Mesenchymal stem cell (in vitro differentiated cells and primary cell): Measurements from ENCODE around the gene ACER3.

Experiments used
- DNase-seq: peaks from one replicate; pipeline ENCODE4 v3.0.0-alpha.2; 2013
- H2AFZ ChIP-seq: one replicate; pipeline ENCODE4 v1.6.1; 2013; ENCODE audit warnings: low read depth, mild to moderate bottlenecking, control low read depth, inconsistent platforms, low read length, moderate library complexity
- H2AK5ac ChIP-seq: 2 replicates; pipeline ENCODE4 v1.6.1; 2013; ENCODE audit warnings: low read length, moderate library complexity, mild to moderate bottlenecking, inconsistent platforms; ENCODE audit not compliant: severe bottlenecking
- H2BK120ac ChIP-seq: one replicate; pipeline ENCODE4 v1.6.1; 2013; ENCODE audit warnings: low read depth, mild to moderate bottlenecking, inconsistent platforms, low read length, moderate library complexity
- H2BK12ac ChIP-seq, 2 experiments: one replicate each; pipeline ENCODE4 v1.6.1; 2013; ENCODE audit warnings: inconsistent platforms in 2 of 2, low read length in 2 of 2, mild to moderate bottlenecking in 2 of 2, moderate library complexity in 2 of 2, control low read depth in 1 of 2
- H2BK15ac ChIP-seq: one replicate; pipeline ENCODE4 v1.6.1; 2013; ENCODE audit warnings: mild to moderate bottlenecking, low read depth, inconsistent platforms; ENCODE audit not compliant: poor library complexity, severe bottlenecking
- H2BK5ac ChIP-seq: 2 replicates; pipeline ENCODE4 v1.6.1; 2013; ENCODE audit warnings: low read depth, mild to moderate bottlenecking, low read length, control low read depth, inconsistent platforms; ENCODE audit not compliant: poor library complexity, severe bottlenecking
- H3K14ac ChIP-seq, 2 experiments: one replicate each; pipeline ENCODE4 v1.6.1; 2013; ENCODE audit warnings: inconsistent platforms in 2 of 2, low read length in 2 of 2, control low read depth in 1 of 2, mild to moderate bottlenecking in 1 of 2, moderate library complexity in 1 of 2
- H3K18ac ChIP-seq, 2 experiments: one replicate each; pipeline ENCODE4 v1.6.1; 2013; ENCODE audit warnings: inconsistent platforms in 2 of 2, low read length in 2 of 2, control low read depth in 1 of 2, low read depth in 1 of 2, mild to moderate bottlenecking in 1 of 2
- H3K23ac ChIP-seq, 2 experiments: one replicate each; pipeline ENCODE4 v1.6.1; 2013; ENCODE audit warnings: inconsistent platforms in 2 of 2, low read length in 2 of 2, mild to moderate bottlenecking in 2 of 2, moderate library complexity in 2 of 2, control low read depth in 1 of 2
- H3K27ac ChIP-seq: 2 replicates; pipeline ENCODE4 v1.5.1; 2013; ENCODE audit warnings: mild to moderate bottlenecking, moderate library complexity, low read length, control low read depth, inconsistent platforms; ENCODE audit not compliant: poor library complexity, severe bottlenecking
- H3K27me3 ChIP-seq, 2 experiments: 2 replicates each; pipeline versions ENCODE4 v1.6.1 to v1.7.0; 2013; ENCODE audit warnings: low read length in 2 of 2, mild to moderate bottlenecking in 2 of 2, moderate library complexity in 2 of 2, control low read depth in 1 of 2, inconsistent platforms in 1 of 2; ENCODE audit not compliant: control insufficient read depth in 1 of 2, insufficient read depth in 1 of 2
- H3K36me3 ChIP-seq, 2 experiments: 2 replicates each; pipeline versions ENCODE4 v1.6.1 to v1.7.0; 2013; ENCODE audit warnings: low read length in 2 of 2, control low read depth in 1 of 2, inconsistent platforms in 1 of 2, low read depth in 1 of 2, mild to moderate bottlenecking in 1 of 2; ENCODE audit not compliant: insufficient read depth in 2 of 2, control insufficient read depth in 1 of 2
- H3K4ac ChIP-seq, 2 experiments: one replicate each; pipeline ENCODE4 v1.6.1; 2013; ENCODE audit warnings: inconsistent platforms in 2 of 2, low read length in 2 of 2, mild to moderate bottlenecking in 2 of 2, moderate library complexity in 2 of 2, control low read depth in 1 of 2, low read depth in 1 of 2
- H3K4me1 ChIP-seq: 2 replicates; pipeline ENCODE4 v1.6.1; 2013; ENCODE audit warnings: low read depth, low read length, control low read depth; ENCODE audit not compliant: control insufficient read depth, insufficient read depth
- H3K4me2 ChIP-seq: 2 replicates; pipeline ENCODE4 v1.6.1; 2013; ENCODE audit warnings: low read length, mild to moderate bottlenecking, inconsistent platforms; ENCODE audit not compliant: poor library complexity, severe bottlenecking
- H3K4me3 ChIP-seq, 2 experiments: 2 replicates each; pipeline versions ENCODE4 v1.5.1 to v1.7.0; 2013; ENCODE audit warnings: low read length in 2 of 2, mild to moderate bottlenecking in 2 of 2, control low read depth in 1 of 2, low read depth in 1 of 2; ENCODE audit not compliant: insufficient read depth in 1 of 2
- H3K79me1 ChIP-seq: replicated peaks from 2 replicates; pipeline ENCODE4 v1.6.1; 2013; ENCODE audit warnings: mild to moderate bottlenecking, control low read depth, low read length, inconsistent platforms; ENCODE audit not compliant: poor library complexity, severe bottlenecking
- H3K9ac ChIP-seq: 2 replicates; pipeline ENCODE4 v1.7.0; 2013; ENCODE audit warnings: mild to moderate bottlenecking, low read length, moderate library complexity
- H3K9me3 ChIP-seq: 2 replicates; pipeline ENCODE4 v1.7.0; 2013; ENCODE audit warnings: mild to moderate bottlenecking, low read length; ENCODE audit not compliant: control insufficient read depth
- H4K8ac ChIP-seq: one replicate; pipeline ENCODE4 v1.6.1; 2013; ENCODE audit warnings: inconsistent platforms, mild to moderate bottlenecking, low read length, moderate library complexity
- H4K91ac ChIP-seq: one replicate; pipeline ENCODE4 v1.6.1; 2013; ENCODE audit warnings: mild to moderate bottlenecking, low read length, inconsistent platforms
- WGBS: methylation state at CpG from one replicate; pipeline ENCODE4 v1.1.7; 2013; ENCODE audit warnings: mixed read lengths; 5-methylcytosine and 5-hydroxymethylcytosine counted together

Gene ACER3

DNA sequence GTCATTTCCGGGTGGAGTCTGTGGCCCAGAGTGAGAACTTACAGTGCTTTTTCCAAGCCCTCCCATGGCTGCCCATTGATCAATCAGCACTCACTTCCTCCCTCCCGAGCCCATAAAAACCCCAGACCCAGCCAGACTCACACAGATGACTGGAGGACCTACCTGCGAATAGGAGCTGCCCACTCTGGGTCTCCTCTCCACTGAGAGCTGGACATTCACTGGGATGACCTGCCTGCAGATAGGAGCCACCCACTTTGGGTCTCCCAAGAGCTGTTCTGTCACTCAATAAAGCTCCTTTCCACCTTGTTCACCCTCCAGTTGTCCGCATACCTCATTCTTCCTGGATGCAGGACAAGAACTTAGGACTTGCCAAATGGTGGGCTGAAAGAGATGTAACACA, 117.5 kb downstream of the ACER3 start:
- Histone ChIP-seq H3K4me1 (no peaks in the 10 kb centered on the region), H2BK15ac (no peak overlapping the region), H3K27me3 (no peaks in the 10 kb centered on the region), H2BK12ac (no peak overlapping the region), H3K18ac (no peak overlapping the region), H2BK5ac (no peak overlapping the region), H3K36me3 (peaks cover 6 to 11% of the 10 kb centered on the region in 2 experiments), H3K4me2 (no peak overlapping the region), H2BK120ac (no peak overlapping the region), H3K27ac (no peak overlapping the region), H2AK5ac (no peak overlapping the region), H4K8ac (no peak overlapping the region), H3K9me3 (no peaks in the 10 kb centered on the region), H3K4me3 (peak overlapping the region in 1 of 2 experiments; percentile 6), H3K79me1 (no peaks in the 10 kb centered on the region), H4K91ac (no peak overlapping the region), H3K23ac (no peak overlapping the region), H3K14ac (no peak overlapping the region), H3K9ac (no peak overlapping the region), H2AFZ (no peak overlapping the region), H3K4ac (no peak overlapping the region)
- no peak for DNase-seq
- 93% methylated on average over 4 of the region's 4 CpGs for WGBS

DNA sequence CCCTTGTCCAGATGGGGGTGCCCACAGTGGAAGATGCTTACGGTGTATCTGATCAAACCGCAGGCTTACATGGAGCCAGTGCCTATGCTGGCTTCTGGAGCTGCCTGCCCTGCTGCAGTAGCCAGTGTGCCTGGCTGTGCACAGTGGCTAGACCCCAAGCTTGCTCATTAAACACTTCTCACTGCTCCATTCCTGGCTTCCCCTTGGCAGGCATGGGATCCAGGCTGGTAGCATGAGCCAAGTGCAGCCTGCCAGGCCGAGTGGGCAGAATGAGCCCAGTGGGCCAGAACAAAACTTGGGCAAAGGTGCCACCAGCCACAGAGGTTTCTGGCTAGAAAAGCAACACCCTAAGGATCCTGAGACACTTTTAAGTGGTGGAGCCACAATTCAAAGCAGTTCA, 118.1 kb downstream of the ACER3 start:
- H2AFZ ChIP-seq, result no peak overlapping the region
- no peak overlapping the region for H4K91ac ChIP-seq
- no peak overlapping the region for H2BK120ac ChIP-seq
- H3K14ac ChIP-seq, result no peak overlapping the region
- no peaks in the 10 kb centered on the region for H3K4me1 ChIP-seq
- peaks cover 3 to 11% of the 10 kb centered on the region in 2 experiments for H3K36me3 ChIP-seq
- no peak overlapping the region for H3K4me3 ChIP-seq
- WGBS, result 100% methylated on average over 3 of the region's 3 CpGs
- H2BK5ac ChIP-seq, result no peak overlapping the region
- no peak for DNase-seq
- H4K8ac ChIP-seq, result no peak overlapping the region
- H3K79me1 ChIP-seq, result no peaks in the 10 kb centered on the region
- no peak overlapping the region for H3K4me2 ChIP-seq
- no peak overlapping the region for H3K18ac ChIP-seq
- H3K27ac ChIP-seq, result no peak overlapping the region
- H2AK5ac ChIP-seq, result no peak overlapping the region
- no peak overlapping the region for H3K23ac ChIP-seq
- H2BK15ac ChIP-seq, result no peak overlapping the region
- H2BK12ac ChIP-seq, result no peak overlapping the region
- no peak overlapping the region for H3K4ac ChIP-seq
- no peaks in the 10 kb centered on the region for H3K27me3 ChIP-seq
- no peak overlapping the region for H3K9ac ChIP-seq
- no peaks in the 10 kb centered on the region for H3K9me3 ChIP-seq

GRCh38 chr11:76980196-76980595, 119.5 kb downstream of the ACER3 start:
- Histone ChIP-seq H3K79me1 (no peaks in the 10 kb centered on the region), H3K4me1 (no peaks in the 10 kb centered on the region), H2BK120ac (no peak overlapping the region), H3K4me3 (no peak overlapping the region), H4K8ac (no peak overlapping the region), H3K27ac (no peak overlapping the region), H3K14ac (no peak overlapping the region), H3K4ac (no peak overlapping the region), H2BK15ac (no peak overlapping the region), H2AFZ (no peak overlapping the region), H3K27me3 (no peaks in the 10 kb centered on the region), H4K91ac (no peak overlapping the region), H2BK12ac (no peak overlapping the region), H3K4me2 (no peak overlapping the region), H3K18ac (no peak overlapping the region), H3K36me3 (peaks cover 3 to 11% of the 10 kb centered on the region in 2 experiments), H2AK5ac (no peak overlapping the region), H3K9me3 (no peaks in the 10 kb centered on the region), H2BK5ac (no peak overlapping the region), H3K9ac (no peak overlapping the region), H3K23ac (no peak overlapping the region)
- DNase-seq, result no peak

- Histone ChIP-seq H3K18ac (no peak overlapping the region), H3K4me1 (no peaks in the 10 kb centered on the region), H3K9me3 (no peaks in the 10 kb centered on the region), H4K91ac (no peak overlapping the region), H2BK5ac (no peak overlapping the region), H3K4me3 (no peak overlapping the region), H3K23ac (no peak overlapping the region), H3K27ac (no peak overlapping the region), H2BK12ac (no peak overlapping the region), H4K8ac (no peak overlapping the region), H3K79me1 (no peaks in the 10 kb centered on the region), H3K4ac (no peak overlapping the region), H3K4me2 (no peak overlapping the region), H2AK5ac (no peak overlapping the region), H3K9ac (no peak overlapping the region), H3K36me3 (peaks cover 0 to 3% of the 10 kb centered on the region in 2 experiments), H2BK15ac (no peak overlapping the region), H2BK120ac (no peak overlapping the region), H2AFZ (no peak overlapping the region), H3K27me3 (no peaks in the 10 kb centered on the region), H3K14ac (no peak overlapping the region)
- DNase-seq, result no peak
- WGBS, result 100% methylated on average over 1 of the region's 1 CpG
These were observed 124.0 kb downstream of the ACER3 start for GRCh38 chr11:76984743-76985142.
